Hepatocyte (in vitro differentiated cells): ENCODE results near the gene DLEC1. TPM values are rescaled to one million over a fixed set of nuclear protein-coding genes. Genes with fewer than 3 reads are reported as not detected.

ENCODE experiments used
- DNase-seq: peaks from one replicate; pipeline ENCODE4 v3.0.0-alpha.2; 2016; ENCODE audit warnings: low spot score
- H2AFZ ChIP-seq: fragments of 200-600 bp; sonication (generic); 2 replicates; pipeline ENCODE4 v1.6.0; 2016; ENCODE audit warnings: antibody characterized with exemption, mild to moderate bottlenecking
- H3K27ac ChIP-seq: fragments of 200-600 bp; sonication (generic); 2 replicates; pipeline ENCODE4 v1.5.1; 2016; ENCODE audit warnings: mild to moderate bottlenecking
- H3K27me3 ChIP-seq: fragments of 200-600 bp; sonication (generic); 2 replicates; pipeline ENCODE4 v1.6.1; 2016
- H3K36me3 ChIP-seq: fragments of 200-600 bp; sonication (generic); replicated peaks from 2 replicates; pipeline ENCODE4 v1.5.1; 2016; ENCODE audit warnings: low read depth; ENCODE audit not compliant: insufficient read depth
- H3K4me1 ChIP-seq: fragments of 200-600 bp; sonication (generic); 2 replicates; pipeline ENCODE4 v1.5.1; 2016; ENCODE audit warnings: mild to moderate bottlenecking, moderate library complexity; ENCODE audit not compliant: insufficient read depth
- H3K4me2 ChIP-seq: fragments of 200-600 bp; sonication (generic); 2 replicates; pipeline ENCODE4 v1.6.0; 2016
- H3K4me3 ChIP-seq: fragments of 200-600 bp; sonication (generic); 2 replicates; pipeline ENCODE4 v1.5.1; 2016; ENCODE audit warnings: mild to moderate bottlenecking
- H3K79me2 ChIP-seq: fragments of 200-600 bp; sonication (generic); 2 replicates; pipeline ENCODE4 v1.6.0; 2017; ENCODE audit warnings: mild to moderate bottlenecking
- H3K9me2 ChIP-seq: fragments of 200-600 bp; sonication (generic); replicated peaks from 2 replicates; pipeline ENCODE4 v1.6.0; 2017; ENCODE audit warnings: mild to moderate bottlenecking; ENCODE audit not compliant: insufficient read depth
- H3K9me3 ChIP-seq: fragments of 200-600 bp; sonication (generic); 2 replicates; pipeline ENCODE4 v1.5.1; 2016; ENCODE audit warnings: low read depth, mild to moderate bottlenecking
- H4K20me1 ChIP-seq: fragments of 200-600 bp; sonication (generic); 2 replicates; pipeline ENCODE4 v1.6.0; 2016; ENCODE audit warnings: mild to moderate bottlenecking; ENCODE audit not compliant: insufficient read depth, poor library complexity, severe bottlenecking
- CTCF ChIP-seq: fragments of 200-600 bp; sonication (generic); IDR thresholded peaks from 2 replicates; pipeline ENCODE4 v1.5.1; 2016; ENCODE audit warnings: antibody characterized with exemption, mild to moderate bottlenecking; ENCODE audit not compliant: poor library complexity
- EZH2 ChIP-seq: fragments of 200-600 bp; sonication (generic); IDR thresholded peaks from 2 replicates; pipeline ENCODE4 v1.6.1; 2016; ENCODE audit warnings: antibody characterized with exemption, mild to moderate bottlenecking, borderline replicate concordance
- EZH2phosphoT487 ChIP-seq: fragments of 200-600 bp; sonication (generic); IDR thresholded peaks from one replicate; pipeline ENCODE4 v1.6.1; 2018; ENCODE audit warnings: antibody characterized with exemption, mild to moderate bottlenecking, low read depth, moderate library complexity; ENCODE audit not compliant: unreplicated experiment, severe bottlenecking
- WGBS: methylation state at CpG from one replicate; pipeline ENCODE4 v1.1.6; 2016; ENCODE audit warnings: low lambda C conversion rate; ENCODE audit errors: missing lambda C conversion rate; 5-methylcytosine and 5-hydroxymethylcytosine counted together
- polyA plus RNA-seq: library from polyadenylated mRNA; unstranded; fragments of >200 nt; fragmentation: Nextera tagmentation; extraction: Ambion mirVana; gene quantifications from 2 replicates; pipeline ENCODE4 v1.2.1, GENCODE V29; 2016
- total RNA-seq: library from RNA; depleted of rRNA; stranded (reverse); fragments of >200 nt; gene quantifications from 2 replicates; pipeline ENCODE4 v1.2.3, GENCODE V29; 2014

The DLEC1 gene
- total and polyA plus RNA-seq, 2 experiments from 2014 or later, result 0.23 to 1.5 TPM

- WGBS, result 92% methylated on average over 2 of the region's 2 CpGs
- no peaks in the 10 kb centered on the region for H3K4me1 ChIP-seq
- H2AFZ ChIP-seq, result no peak overlapping the region
- H3K4me3 ChIP-seq, result no peak overlapping the region
- H3K36me3 ChIP-seq, result no peaks in the 10 kb centered on the region
- no peaks in the 10 kb centered on the region for H3K9me3 ChIP-seq
- H3K79me2 ChIP-seq, result no peaks in the 10 kb centered on the region
- no peaks in the 10 kb centered on the region for H3K9me2 ChIP-seq
- no peak overlapping the region for H3K4me2 ChIP-seq
- H3K27ac ChIP-seq, result no peak overlapping the region
- no peak for DNase-seq
- no peaks in the 10 kb centered on the region for H4K20me1 ChIP-seq
- no peak for TF ChIP-seq EZH2
- TF ChIP-seq EZH2phosphoT487, result no peak
- no peak for TF ChIP-seq CTCF
- peaks cover 4% of the 10 kb centered on the region for H3K27me3 ChIP-seq
These were observed 50.2 kb downstream of the DLEC1 start for GRCh38 chr3:38089163-38089562.

DNA sequence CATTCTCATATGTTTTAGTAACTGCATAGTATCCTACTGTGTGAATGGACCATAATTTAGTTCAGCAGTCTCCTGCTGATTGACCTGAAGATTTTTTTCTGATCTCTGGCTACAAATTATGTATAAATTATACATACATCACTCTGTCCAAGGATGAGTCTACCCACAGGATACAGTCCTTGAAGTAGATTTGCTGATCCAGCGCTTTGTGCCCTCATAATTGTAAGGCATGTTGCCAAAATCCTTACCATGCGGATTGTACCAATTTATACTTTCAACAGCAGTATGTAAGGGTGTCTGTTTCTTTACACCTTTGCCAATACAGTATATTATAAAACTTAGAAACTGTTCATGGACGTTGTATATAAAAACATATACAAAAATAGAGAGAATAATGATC, 51.4 kb downstream of the DLEC1 start:
- H4K20me1 ChIP-seq, result no peaks in the 10 kb centered on the region
- 93% methylated on average over 3 of the region's 3 CpGs for WGBS
- no peaks in the 10 kb centered on the region for H3K9me3 ChIP-seq
- no peak for TF ChIP-seq EZH2
- TF ChIP-seq EZH2phosphoT487, result no peak
- H3K4me3 ChIP-seq, result no peak overlapping the region
- H3K36me3 ChIP-seq, result no peaks in the 10 kb centered on the region
- H3K4me1 ChIP-seq, result no peaks in the 10 kb centered on the region
- no peak overlapping the region for H3K4me2 ChIP-seq
- no peak for DNase-seq
- no peaks in the 10 kb centered on the region for H3K79me2 ChIP-seq
- no peak overlapping the region for H2AFZ ChIP-seq
- no peak overlapping the region for H3K27ac ChIP-seq
- peaks cover 4% of the 10 kb centered on the region for H3K27me3 ChIP-seq
- H3K9me2 ChIP-seq, result no peaks in the 10 kb centered on the region

- TF ChIP-seq EZH2phosphoT487 (no peak), CTCF (no peak), EZH2 (no peak)
- no peaks in the 10 kb centered on the region for H4K20me1 ChIP-seq
- H3K27me3 ChIP-seq, result peaks cover 4% of the 10 kb centered on the region
- no peak overlapping the region for H2AFZ ChIP-seq
- H3K4me2 ChIP-seq, result no peak overlapping the region
- WGBS, result 82% methylated on average over 3 of the region's 3 CpGs
- no peak overlapping the region for H3K27ac ChIP-seq
- H3K36me3 ChIP-seq, result no peaks in the 10 kb centered on the region
- H3K4me3 ChIP-seq, result no peak overlapping the region
- H3K9me2 ChIP-seq, result no peaks in the 10 kb centered on the region
- no peak for DNase-seq
- no peaks in the 10 kb centered on the region for H3K4me1 ChIP-seq
- no peaks in the 10 kb centered on the region for H3K79me2 ChIP-seq
- no peaks in the 10 kb centered on the region for H3K9me3 ChIP-seq
These were observed 56.0 kb downstream of the DLEC1 start for GRCh38 chr3:38094999-38095398.

DNA sequence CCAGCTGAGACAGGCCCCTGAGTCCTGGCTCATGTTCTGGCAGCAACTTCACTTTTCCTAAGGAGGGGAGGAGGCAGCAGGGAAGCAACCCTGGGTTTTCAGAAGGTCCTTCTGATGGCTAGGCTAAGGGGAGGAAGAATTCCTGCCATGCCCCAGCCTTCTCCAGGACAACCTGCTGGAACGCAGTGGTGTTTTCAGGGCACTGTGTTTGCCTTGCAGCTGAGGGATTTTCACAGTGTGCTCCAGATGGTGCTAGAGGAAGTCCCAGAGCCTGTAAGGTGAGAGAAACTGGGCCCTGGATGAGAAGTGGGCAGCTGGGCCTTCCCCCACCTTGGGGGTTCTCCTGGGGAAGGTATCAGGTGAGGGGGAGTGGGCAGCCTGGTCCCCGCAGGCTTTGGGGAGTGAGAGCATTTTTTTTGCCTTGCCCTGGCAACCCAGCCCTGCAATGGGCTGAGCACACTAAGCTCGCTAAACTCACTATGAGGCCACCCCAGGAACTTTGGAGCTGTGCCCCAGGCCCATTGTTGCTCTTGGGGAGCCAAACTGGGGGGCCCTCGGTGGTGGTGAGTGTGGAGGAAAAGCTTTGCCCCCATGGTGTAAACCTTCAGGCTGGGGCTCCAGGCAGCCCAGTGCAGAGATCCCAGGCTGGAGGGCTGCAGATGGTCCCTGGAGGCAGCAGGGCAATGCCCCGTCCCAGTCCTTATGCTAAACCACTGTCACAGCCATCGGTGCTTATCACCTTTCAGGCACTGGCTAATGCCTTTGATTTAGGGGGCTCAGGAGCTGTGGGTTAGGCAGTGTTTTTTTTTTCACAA, 56.9 kb downstream of the DLEC1 start:
- H3K4me1 ChIP-seq, result no peaks in the 10 kb centered on the region

More for the DNA sequence above, 56.9 kb downstream of the DLEC1 start:
- Histone ChIP-seq H3K9me2 (no peaks in the 10 kb centered on the region), H3K4me2 (no peak overlapping the region), H2AFZ (no peak overlapping the region), H4K20me1 (no peaks in the 10 kb centered on the region), H3K79me2 (no peaks in the 10 kb centered on the region), H3K4me3 (no peak overlapping the region), H3K27me3 (peaks cover 4% of the 10 kb centered on the region), H3K36me3 (no peaks in the 10 kb centered on the region), H3K27ac (no peak overlapping the region), H3K9me3 (no peaks in the 10 kb centered on the region)
- 80% methylated on average over 6 of the region's 6 CpGs for WGBS
- no peak for TF ChIP-seq EZH2
- TF ChIP-seq EZH2phosphoT487, result no peak
- no peak for TF ChIP-seq CTCF
- peak; percentile 1 for DNase-seq
